ENCODE results near the gene NUDT4. TPM values are rescaled to one million over a fixed set of nuclear protein-coding genes. Genes with fewer than 3 reads are reported as not detected.
"Not testable (repeated sequence)": the region's sequence is repeated elsewhere in the genome, so short reads cannot be mapped to it uniquely, and the experiment has no call there.

The NUDT4 gene
- total RNA-seq, 1 experiment from 2014 or later = 30.2 TPM

DNA sequence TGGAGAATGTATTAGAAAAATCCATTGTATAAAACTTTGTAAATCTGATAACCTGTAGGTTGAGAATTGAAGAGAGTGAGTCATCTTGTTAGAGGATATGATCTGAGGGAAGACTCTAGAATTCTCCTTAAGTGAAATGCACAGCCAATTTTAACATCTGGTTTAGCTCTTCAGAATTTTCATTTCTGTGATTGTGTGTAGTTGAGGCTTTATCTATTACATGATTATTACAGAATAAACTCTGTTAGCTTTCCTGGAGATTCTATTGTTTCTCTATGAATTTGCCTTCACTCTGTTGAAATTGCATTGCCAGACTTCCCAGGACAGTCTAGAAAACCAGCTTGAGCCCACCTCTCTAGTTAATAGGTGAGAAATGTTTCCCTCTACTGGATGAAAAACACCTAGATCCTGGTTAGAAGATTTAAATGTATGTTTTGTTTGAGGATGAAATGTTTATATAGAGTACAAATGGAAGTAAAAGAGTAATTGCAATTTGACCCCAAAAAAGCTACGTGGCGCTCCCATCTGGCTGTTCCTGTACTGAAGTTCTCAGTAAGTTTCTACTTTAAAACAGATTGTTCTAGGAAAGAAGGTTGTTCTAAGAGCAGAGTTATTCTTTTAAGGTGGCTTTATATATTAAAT is 2.9 kb downstream of the NUDT4 start:
- no peaks in the 10 kb centered on the region for H3F3A ChIP-seq (ENCODE audit: low read length, unreplicated experiment)
- no peaks in the 10 kb centered on the region for H3K9me2 ChIP-seq (replicated peaks; ENCODE audit: low read length)
- DNase-seq (peak; percentile 63), ATAC-seq (no peak)
- no peak overlapping the region; the same call in 1 of the 2 replicates for H3K9ac ChIP-seq (ENCODE audit: low read length)
- peak overlapping the region; percentile 86 for H3K4me2 ChIP-seq (ENCODE audit: low read length)
- no peak for TF ChIP-seq EZH2phosphoT487 (IDR thresholded peaks at IDR 0.05; ENCODE audit: borderline replicate concordance, low read length)
- TF ChIP-seq, protein P1, sequence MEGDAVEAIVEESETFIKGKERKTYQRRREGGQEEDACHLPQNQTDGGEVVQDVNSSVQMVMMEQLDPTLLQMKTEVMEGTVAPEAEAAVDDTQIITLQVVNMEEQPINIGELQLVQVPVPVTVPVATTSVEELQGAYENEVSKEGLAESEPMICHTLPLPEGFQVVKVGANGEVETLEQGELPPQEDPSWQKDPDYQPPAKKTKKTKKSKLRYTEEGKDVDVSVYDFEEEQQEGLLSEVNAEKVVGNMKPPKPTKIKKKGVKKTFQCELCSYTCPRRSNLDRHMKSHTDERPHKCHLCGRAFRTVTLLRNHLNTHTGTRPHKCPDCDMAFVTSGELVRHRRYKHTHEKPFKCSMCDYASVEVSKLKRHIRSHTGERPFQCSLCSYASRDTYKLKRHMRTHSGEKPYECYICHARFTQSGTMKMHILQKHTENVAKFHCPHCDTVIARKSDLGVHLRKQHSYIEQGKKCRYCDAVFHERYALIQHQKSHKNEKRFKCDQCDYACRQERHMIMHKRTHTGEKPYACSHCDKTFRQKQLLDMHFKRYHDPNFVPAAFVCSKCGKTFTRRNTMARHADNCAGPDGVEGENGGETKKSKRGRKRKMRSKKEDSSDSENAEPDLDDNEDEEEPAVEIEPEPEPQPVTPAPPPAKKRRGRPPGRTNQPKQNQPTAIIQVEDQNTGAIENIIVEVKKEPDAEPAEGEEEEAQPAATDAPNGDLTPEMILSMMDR (conservative IDR thresholded peaks at IDR 0.05; ENCODE audit: low read depth, low read length) = peak; percentile 71
- intact Hi-C loops (cut with micrococcal nuclease) = loop anchor here (1.0 kb wide), 2 partner anchors 355 to 595 kb away; no protein-coding TSS in a partner anchor
- no peaks in the 10 kb centered on the region for H3K27me3 ChIP-seq (ENCODE audit: low read length)
- POLR2A ChIA-PET (ENCODE audit: unreplicated experiment) = no interaction called here
- H3K27ac ChIP-seq (ENCODE audit: low read length) = no peak overlapping the region
- H3K4me1 ChIP-seq (ENCODE audit: insufficient read depth, low read length) = peaks cover 30% of the 10 kb centered on the region
- peaks cover 36% of the 10 kb centered on the region for H4K20me1 ChIP-seq (ENCODE audit: low read length)
- H3K9me3 ChIP-seq (ENCODE audit: low read length) = no peaks in the 10 kb centered on the region
- no peaks in the 10 kb centered on the region; the same call in 1 of the 2 replicates for H3K36me3 ChIP-seq (ENCODE audit: low read depth, low read length)
- CTCF ChIA-PET = interaction anchor here (0.6 to 2.2 kb wide), 4 partner anchors 165 to 393 kb away, joined by 3 to 10 read pairs (median 3); no protein-coding TSS in a partner anchor
- no TSS peak for BruUV-seq (replicated peaks)
- no peak overlapping the region for H2AFZ ChIP-seq (ENCODE audit: low read length)
- H3K4me3 ChIP-seq (ENCODE audit: low read length) = peak overlapping the region; percentile 97
- H3K79me2 ChIP-seq (ENCODE audit: low read length) = peaks cover 74% of the 10 kb centered on the region

DNA sequence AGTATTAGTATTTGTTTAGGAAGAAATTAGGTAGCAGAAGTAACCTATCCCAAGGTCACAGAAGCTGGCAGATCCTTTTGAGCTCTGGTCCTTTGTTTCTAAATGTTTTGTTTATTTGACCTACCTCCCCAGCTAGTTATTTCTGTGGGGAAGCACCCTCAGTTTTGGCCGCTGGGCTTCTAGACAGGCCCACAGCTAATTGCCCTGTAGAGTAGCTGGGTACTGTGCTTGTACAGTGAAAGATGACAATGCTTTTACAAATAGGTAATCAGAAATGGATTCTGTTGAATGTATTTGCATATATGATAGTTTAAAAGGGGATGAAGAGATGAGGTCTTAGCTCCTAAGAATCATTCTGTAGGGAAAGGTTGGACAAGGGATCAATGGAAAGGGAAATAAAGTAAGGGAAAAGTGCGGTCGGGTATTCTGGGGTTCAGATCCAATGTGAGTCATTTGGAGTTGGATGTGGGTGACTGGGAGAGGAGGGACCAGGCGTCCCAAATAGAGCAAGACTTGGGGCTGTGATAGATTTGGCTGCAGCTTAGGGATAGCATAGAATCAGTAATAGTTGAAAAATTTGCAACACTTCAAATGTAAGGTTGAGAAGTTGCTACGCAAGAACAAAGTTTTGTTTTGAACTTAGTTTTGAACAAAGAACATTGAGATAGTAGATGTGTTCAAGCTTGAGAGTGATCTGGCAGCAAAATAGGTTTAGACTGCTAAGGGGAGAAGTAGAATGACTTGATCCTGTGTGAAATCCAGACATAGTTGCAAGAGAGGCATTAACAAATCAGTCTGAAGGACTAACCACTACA is 3.6 kb downstream of the NUDT4 start:
- DNase-seq (no peak), ATAC-seq (no peak)
- Histone ChIP-seq H3F3A (ENCODE audit: low read length, unreplicated experiment) (no peaks in the 10 kb centered on the region), H3K4me1 (ENCODE audit: insufficient read depth, low read length) (peaks cover 28% of the 10 kb centered on the region), H3K9ac (ENCODE audit: low read length) (no peak overlapping the region), H3K79me2 (ENCODE audit: low read length) (peaks cover 81% of the 10 kb centered on the region), H3K36me3 (ENCODE audit: low read depth, low read length) (no peaks in the 10 kb centered on the region; the same call in 1 of the 2 replicates), H3K4me3 (ENCODE audit: low read length) (peak overlapping the region; percentile 97; the same call in 1 of the 2 replicates), H2AFZ (ENCODE audit: low read length) (no peak overlapping the region), H3K27me3 (ENCODE audit: low read length) (no peaks in the 10 kb centered on the region), H3K27ac (ENCODE audit: low read length) (no peak overlapping the region), H3K9me2 (replicated peaks; ENCODE audit: low read length) (no peaks in the 10 kb centered on the region), H4K20me1 (ENCODE audit: low read length) (peaks cover 36% of the 10 kb centered on the region), H3K9me3 (ENCODE audit: low read length) (no peaks in the 10 kb centered on the region), H3K4me2 (ENCODE audit: low read length) (peak overlapping the region; percentile 86)
- CTCF ChIA-PET = interaction anchor here (2.2 kb wide), 1 partner anchor 394 kb away, joined by 10 read pairs; no protein-coding TSS in a partner anchor
- intact Hi-C loops (cut with micrococcal nuclease) = loop anchor here (1.0 kb wide), 1 partner anchor 596 kb away; no protein-coding TSS in a partner anchor
- POLR2A ChIA-PET (ENCODE audit: unreplicated experiment) = no interaction called here
- BruUV-seq (replicated peaks) = no TSS peak
- TF ChIP-seq EZH2phosphoT487 (IDR thresholded peaks at IDR 0.05; ENCODE audit: borderline replicate concordance, low read length) (no peak), EZH2 (IDR thresholded peaks at IDR 0.05; ENCODE audit: low read length, unreplicated experiment) (no peak)
- TF ChIP-seq, protein P1 (conservative IDR thresholded peaks at IDR 0.05; ENCODE audit: low read depth, low read length) = no peak

DNA sequence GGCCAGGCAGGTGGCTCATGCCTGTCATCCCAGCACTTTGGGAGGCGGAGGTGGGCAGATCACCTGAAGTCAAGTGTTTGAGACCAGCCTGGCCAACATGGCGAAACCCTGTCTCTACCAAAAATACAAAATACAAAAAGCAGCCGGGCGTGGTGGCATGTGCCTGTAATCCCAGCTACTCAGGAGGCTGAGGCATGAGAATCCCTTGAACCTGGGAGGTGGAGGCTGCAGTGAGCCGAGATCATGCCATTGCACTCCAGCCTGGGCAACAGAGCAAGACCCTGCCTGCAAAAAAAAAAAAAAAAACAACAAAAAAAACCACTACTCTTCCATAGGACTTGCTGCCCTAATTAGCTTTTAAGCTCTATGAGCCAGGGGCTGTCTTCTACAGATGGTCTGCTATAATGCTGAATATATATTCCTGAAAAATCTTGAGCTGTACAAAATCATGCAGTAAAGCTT is 4.3 kb downstream of the NUDT4 start:
- H3K79me2 ChIP-seq (ENCODE audit: low read length) = peaks cover 87% of the 10 kb centered on the region
- H3K36me3 ChIP-seq (ENCODE audit: low read depth, low read length); H3K4me3 ChIP-seq (ENCODE audit: low read length); H2AFZ ChIP-seq (ENCODE audit: low read length); DNase-seq; H3K4me2 ChIP-seq (ENCODE audit: low read length); POLR2A ChIA-PET (ENCODE audit: unreplicated experiment); H3F3A ChIP-seq (ENCODE audit: low read length, unreplicated experiment); H3K27me3 ChIP-seq (ENCODE audit: low read length); H3K9me3 ChIP-seq (ENCODE audit: low read length); BruUV-seq (replicated peaks); H3K27ac ChIP-seq (ENCODE audit: low read length); CTCF ChIA-PET; H3K9ac ChIP-seq (ENCODE audit: low read length); H3K9me2 ChIP-seq (replicated peaks; ENCODE audit: low read length); ATAC-seq: not testable (repeated sequence)
- peaks cover 36% of the 10 kb centered on the region for H4K20me1 ChIP-seq (ENCODE audit: low read length)
- peaks cover 21% of the 10 kb centered on the region for H3K4me1 ChIP-seq (ENCODE audit: insufficient read depth, low read length)
- intact Hi-C loops (cut with micrococcal nuclease) = loop anchor here (1.0 kb wide), 1 partner anchor 597 kb away; no protein-coding TSS in a partner anchor

Data from PC-3 (cell line).